GM23248 (cell line): ENCODE data around the gene KDM1A. TPM values are rescaled to one million over a fixed set of nuclear protein-coding genes. Genes with fewer than 3 reads are reported as not detected.
A peak's percentile ranks its signal among the peaks of the same experiment; 100 is the strongest.

ENCODE experiments used
- DNase-seq: peaks from one replicate; pipeline ENCODE4 v3.0.0-alpha.2; 2015
- H2AFZ ChIP-seq: fragments of 200-600 bp; sonication (generic); 2 replicates; pipeline ENCODE4 v1.6.1; 2016; ENCODE audit warnings: antibody characterized with exemption
- H3F3A ChIP-seq: fragments of 200-600 bp; sonication (generic); 2 replicates; pipeline ENCODE4 v1.6.1; 2016; ENCODE audit warnings: mild to moderate bottlenecking, antibody characterized with exemption, mixed run types; ENCODE audit not compliant: insufficient read depth
- H3K27ac ChIP-seq: fragments of 200-600 bp; sonication (generic); 2 replicates; pipeline ENCODE4 v1.5.1; 2016; ENCODE audit warnings: mild to moderate bottlenecking
- H3K27me3 ChIP-seq: fragments of 200-600 bp; sonication (generic); replicated peaks from 2 replicates; pipeline ENCODE4 v1.6.1; 2016; ENCODE audit warnings: mild to moderate bottlenecking; ENCODE audit not compliant: insufficient read depth
- H3K36me3 ChIP-seq: fragments of 200-600 bp; sonication (generic); 2 replicates; pipeline ENCODE4 v1.6.1; 2016; ENCODE audit warnings: low read depth, mild to moderate bottlenecking
- H3K4me1 ChIP-seq: fragments of 200-600 bp; sonication (generic); 2 replicates; pipeline ENCODE4 v1.6.1; 2016; ENCODE audit warnings: mild to moderate bottlenecking; ENCODE audit not compliant: insufficient read depth
- H3K4me2 ChIP-seq: fragments of 200-600 bp; sonication (generic); one replicate; pipeline ENCODE4 v1.6.1; 2016; ENCODE audit warnings: mild to moderate bottlenecking; ENCODE audit not compliant: unreplicated experiment
- H3K4me3 ChIP-seq: fragments of 200-600 bp; sonication (generic); 2 replicates; pipeline ENCODE4 v1.5.1; 2016; ENCODE audit warnings: mild to moderate bottlenecking
- H3K79me2 ChIP-seq: fragments of 200-600 bp; sonication (generic); 2 replicates; pipeline ENCODE4 v1.6.1; 2016; ENCODE audit warnings: mild to moderate bottlenecking; ENCODE audit not compliant: insufficient read depth
- H3K9ac ChIP-seq: fragments of 200-600 bp; sonication (generic); 2 replicates; pipeline ENCODE4 v1.6.1; 2016; ENCODE audit warnings: mild to moderate bottlenecking
- H3K9me2 ChIP-seq: fragments of 200-600 bp; sonication (generic); 2 replicates; pipeline ENCODE4 v1.6.1; 2016; ENCODE audit warnings: mixed run types, mild to moderate bottlenecking, moderate library complexity; ENCODE audit not compliant: insufficient read depth
- H3K9me3 ChIP-seq: fragments of 200-600 bp; sonication (generic); one replicate; pipeline ENCODE4 v1.6.1; 2017; ENCODE audit warnings: low read depth
- H4K20me1 ChIP-seq: fragments of 200-600 bp; sonication (generic); 2 replicates; pipeline ENCODE4 v1.6.0; 2016; ENCODE audit not compliant: insufficient read depth
- EZH2 ChIP-seq: fragments of 200-600 bp; sonication (generic); IDR thresholded peaks from 2 replicates; pipeline ENCODE4 v1.6.1; 2018; ENCODE audit warnings: antibody characterized with exemption, mild to moderate bottlenecking; ENCODE audit not compliant: insufficient read depth, poor library complexity, severe bottlenecking
- EZH2phosphoT487 ChIP-seq: fragments of 200-600 bp; sonication (generic); IDR thresholded peaks from 2 replicates; pipeline ENCODE4 v1.6.1; 2018; ENCODE audit warnings: antibody characterized with exemption, moderate library complexity, mild to moderate bottlenecking, low read depth; ENCODE audit not compliant: insufficient read depth
- WGBS, 2 experiments: methylation state at CpG; one replicate each; pipeline ENCODE4 v1.1.6; 2015 to 2017; ENCODE audit warnings: low lambda C conversion rate in 2 of 2, low coverage in 1 of 2; ENCODE audit errors: missing lambda C conversion rate in 2 of 2; 5-methylcytosine and 5-hydroxymethylcytosine counted together
- in situ Hi-C: fragments of 300-500 bp; cut with MboI; formaldehyde crosslinking; loops from 2 replicates; pipeline ENCODE4 v1.15.0; 2020
- polyA plus RNA-seq: library from polyadenylated mRNA; unstranded; fragments of >200 nt; fragmentation: Nextera tagmentation; extraction: Ambion mirVana; gene quantifications from 2 replicates; pipeline ENCODE4 v1.2.1, GENCODE V29; 2016
- total RNA-seq: library from RNA; depleted of rRNA; stranded (reverse); fragments of >200 nt; shearing (Covaris generic); gene quantifications from 2 replicates; pipeline ENCODE4 v1.2.3, GENCODE V29; 2014

The KDM1A gene
- total and polyA plus RNA-seq, 2 experiments from 2014 or later: 30.3 to 62.5 TPM

DNA sequence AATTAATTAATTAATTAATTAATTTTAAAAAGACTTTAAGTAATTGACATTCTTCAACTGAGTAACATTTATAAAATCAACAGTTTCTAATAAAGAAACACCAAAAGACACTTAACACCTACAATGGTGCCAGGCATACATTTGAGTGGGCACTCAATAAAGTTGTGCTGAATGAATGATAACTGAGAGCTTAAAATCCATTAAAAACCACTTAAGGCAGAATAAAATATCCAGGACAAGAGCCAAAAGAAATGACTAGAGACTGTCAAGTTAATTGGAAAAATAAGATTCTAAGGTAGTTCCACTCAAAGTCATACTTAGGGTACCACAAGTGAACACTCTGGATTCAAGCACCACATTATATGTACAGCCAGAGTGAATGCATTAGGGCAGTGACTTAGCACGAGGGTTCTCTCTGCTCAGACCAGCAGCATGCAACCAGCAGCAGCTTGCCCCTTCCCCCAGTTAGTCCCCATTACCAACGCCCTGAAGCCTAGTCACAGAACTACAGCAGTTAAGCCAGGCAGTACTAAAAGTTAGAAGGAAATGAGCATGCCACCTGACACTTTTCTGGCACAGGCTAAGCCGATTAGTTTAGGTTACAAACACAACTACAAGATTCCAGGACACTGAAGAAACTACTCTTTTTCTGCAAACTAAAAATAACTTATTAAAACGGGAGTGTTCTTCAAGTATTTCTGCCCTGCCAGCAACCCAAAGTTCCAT, 102.9 kb downstream of the KDM1A start:
- H3K4me3 ChIP-seq: no peak overlapping the region
- H3K4me2 ChIP-seq: peak overlapping the region; percentile 13
- TF ChIP-seq EZH2 (no peak), EZH2phosphoT487 (no peak)
- H3K36me3 ChIP-seq: no peaks in the 10 kb centered on the region
- no peaks in the 10 kb centered on the region for H3K9me3 ChIP-seq
- in situ Hi-C loops: no loop called here
- 10% methylated on average over 4 of the region's 4 CpGs for WGBS, 2 experiments
- H4K20me1 ChIP-seq: 0 out of 2 replicates have a peak, but pooled peaks cover 3% of the 10 kb centered on the region
- peaks cover 31% of the 10 kb centered on the region for H3K4me1 ChIP-seq
- H3K9ac ChIP-seq: no peak overlapping the region
- 0 out of 2 replicates have a peak, but pooled peaks cover 13% of the 10 kb centered on the region for H3F3A ChIP-seq
- no peaks in the 10 kb centered on the region for H3K27me3 ChIP-seq
- no peak overlapping the region for H2AFZ ChIP-seq
- DNase-seq: peak; percentile 53
- peaks cover 100% of the 10 kb centered on the region for H3K79me2 ChIP-seq
- no peak overlapping the region for H3K27ac ChIP-seq
- no peaks in the 10 kb centered on the region for H3K9me2 ChIP-seq

DNA sequence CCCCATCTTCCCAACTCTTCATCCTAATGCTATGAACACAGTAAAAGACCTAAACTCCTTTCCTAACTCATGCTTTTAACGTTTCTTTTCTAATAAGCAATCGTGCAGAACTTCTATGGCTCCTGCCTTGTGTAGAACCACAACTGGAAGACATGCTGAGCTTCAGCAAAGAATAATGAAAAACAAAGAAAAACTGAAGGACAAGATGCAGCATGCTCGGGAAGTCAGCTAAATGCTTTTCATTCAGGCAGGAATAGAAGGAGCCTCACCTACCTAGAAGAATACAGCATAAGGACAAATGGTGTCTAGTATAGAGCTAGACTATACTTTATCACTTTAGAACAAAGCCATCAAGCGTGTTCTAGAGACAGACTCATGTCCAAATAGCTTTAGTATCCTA, 103.5 kb downstream of the KDM1A start:
- 35 to 45% methylated on average over 4 of the region's 4 CpGs for WGBS, 2 experiments
- no peak overlapping the region for H3K4me3 ChIP-seq
- H3F3A ChIP-seq: 0 out of 2 replicates have a peak, but pooled peaks cover 14% of the 10 kb centered on the region
- H3K9me2 ChIP-seq: no peaks in the 10 kb centered on the region
- peaks cover 34% of the 10 kb centered on the region for H3K4me1 ChIP-seq
- TF ChIP-seq EZH2 (no peak), EZH2phosphoT487 (no peak)
- DNase-seq: no peak
- H3K79me2 ChIP-seq: peaks cover 100% of the 10 kb centered on the region
- H3K36me3 ChIP-seq: no peaks in the 10 kb centered on the region
- 0 out of 2 replicates have a peak, but pooled peaks cover 3% of the 10 kb centered on the region for H4K20me1 ChIP-seq
- H2AFZ ChIP-seq: no peak overlapping the region
- H3K9ac ChIP-seq: no peak overlapping the region
- in situ Hi-C loops: no loop called here
- H3K9me3 ChIP-seq: no peaks in the 10 kb centered on the region
- H3K27ac ChIP-seq: no peak overlapping the region
- peak overlapping the region; percentile 13 for H3K4me2 ChIP-seq
- H3K27me3 ChIP-seq: no peaks in the 10 kb centered on the region

DNA sequence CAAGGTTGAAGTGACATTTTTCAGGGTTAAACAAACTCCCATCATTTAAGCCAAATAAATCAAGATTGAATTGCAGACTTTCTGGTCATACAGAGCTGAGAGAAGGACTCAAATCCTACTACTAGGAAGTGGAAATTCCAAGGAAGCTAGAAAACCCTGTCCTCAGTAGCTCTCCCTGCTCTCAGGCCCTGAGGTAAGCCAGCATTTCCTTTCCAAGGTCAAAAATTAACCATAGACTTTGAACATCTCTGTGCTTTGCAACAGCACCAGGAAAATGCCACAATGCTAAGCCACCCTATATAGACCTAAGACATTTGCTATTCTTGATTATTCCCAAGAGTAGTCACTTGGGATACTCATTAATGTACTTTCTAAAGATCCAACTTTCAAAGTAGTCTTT, 104.3 kb downstream of the KDM1A start:
- Histone ChIP-seq H3K27me3 (no peaks in the 10 kb centered on the region), H3K9me2 (no peaks in the 10 kb centered on the region), H3K4me3 (no peak overlapping the region), H4K20me1 (peaks cover 5% of the 10 kb centered on the region; the same call in 1 of the 2 replicates), H3K9ac (no peak overlapping the region), H3K4me2 (no peak overlapping the region), H3K27ac (no peak overlapping the region), H3K79me2 (peaks cover 100% of the 10 kb centered on the region), H3K4me1 (peaks cover 32% of the 10 kb centered on the region), H2AFZ (no peak overlapping the region), H3K36me3 (no peaks in the 10 kb centered on the region), H3F3A (0 out of 2 replicates have a peak, but pooled peaks cover 14% of the 10 kb centered on the region), H3K9me3 (no peaks in the 10 kb centered on the region)
- in situ Hi-C loops: no loop called here
- no peak for DNase-seq
- TF ChIP-seq EZH2phosphoT487 (no peak), EZH2 (no peak)

DNA sequence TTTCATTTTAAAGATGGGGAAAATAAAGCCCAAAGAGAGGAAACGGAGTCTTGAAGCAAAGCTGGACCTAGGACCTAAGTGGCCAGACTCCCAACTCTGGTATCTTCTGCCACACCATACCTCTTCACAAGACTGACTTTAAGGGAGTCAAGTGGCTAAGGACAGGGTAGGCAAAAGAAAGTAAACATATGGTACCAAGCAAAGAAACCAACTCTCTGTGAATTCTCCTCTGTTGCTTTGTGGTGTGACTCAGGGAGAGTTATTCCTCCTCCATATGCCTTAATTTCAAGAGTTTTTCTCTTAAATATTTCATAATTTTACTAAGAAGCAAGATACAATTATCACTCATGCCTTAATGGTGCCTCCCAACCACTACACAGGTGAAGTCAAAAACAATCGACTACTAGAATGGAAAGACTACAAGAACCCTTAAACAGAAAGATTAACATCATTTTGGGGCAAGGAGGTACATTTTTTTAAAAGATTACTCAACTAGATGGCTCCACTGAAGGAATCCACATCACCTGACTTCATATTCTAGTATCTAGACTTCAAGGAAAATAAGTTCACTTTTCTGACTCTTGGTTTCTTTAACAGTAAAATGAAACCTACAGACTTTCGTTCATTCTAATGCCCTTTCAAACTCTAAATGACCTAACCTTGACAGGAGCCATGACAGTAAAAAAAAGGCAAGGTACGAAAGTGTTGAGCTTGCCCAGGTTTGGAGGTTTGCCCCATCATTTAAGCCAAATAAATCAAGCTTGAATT, 105.2 kb downstream of the KDM1A start:
- DNase-seq: no peak
- Histone ChIP-seq H4K20me1 (peaks cover 10% of the 10 kb centered on the region; the same call in 1 of the 2 replicates), H3K27ac (no peak overlapping the region), H3K9me3 (no peaks in the 10 kb centered on the region), H3K4me2 (no peak overlapping the region), H3K27me3 (no peaks in the 10 kb centered on the region), H3F3A (0 out of 2 replicates have a peak, but pooled peaks cover 14% of the 10 kb centered on the region), H3K79me2 (peaks cover 100% of the 10 kb centered on the region), H3K36me3 (no peaks in the 10 kb centered on the region), H3K9ac (no peak overlapping the region), H3K9me2 (no peaks in the 10 kb centered on the region), H3K4me1 (peaks cover 25% of the 10 kb centered on the region), H2AFZ (no peak overlapping the region), H3K4me3 (no peak overlapping the region)
- WGBS, 2 experiments: 78 to 82% methylated on average over 4 of the region's 4 CpGs
- in situ Hi-C loops: no loop called here
- no peak for TF ChIP-seq EZH2phosphoT487
- TF ChIP-seq EZH2: no peak
